HG03442 (cell line): ENCODE measurements around the gene HOXC12.

ENCODE experiments used
- ATAC-seq: cut with Tn5 transposase; IDR thresholded peaks from one replicate; pipeline ENCODE4 v1.9.1; 2021; ENCODE audit warnings: mild to moderate bottlenecking, moderate library complexity; ENCODE audit not compliant: unreplicated experiment

The HOXC12 gene

DNA sequence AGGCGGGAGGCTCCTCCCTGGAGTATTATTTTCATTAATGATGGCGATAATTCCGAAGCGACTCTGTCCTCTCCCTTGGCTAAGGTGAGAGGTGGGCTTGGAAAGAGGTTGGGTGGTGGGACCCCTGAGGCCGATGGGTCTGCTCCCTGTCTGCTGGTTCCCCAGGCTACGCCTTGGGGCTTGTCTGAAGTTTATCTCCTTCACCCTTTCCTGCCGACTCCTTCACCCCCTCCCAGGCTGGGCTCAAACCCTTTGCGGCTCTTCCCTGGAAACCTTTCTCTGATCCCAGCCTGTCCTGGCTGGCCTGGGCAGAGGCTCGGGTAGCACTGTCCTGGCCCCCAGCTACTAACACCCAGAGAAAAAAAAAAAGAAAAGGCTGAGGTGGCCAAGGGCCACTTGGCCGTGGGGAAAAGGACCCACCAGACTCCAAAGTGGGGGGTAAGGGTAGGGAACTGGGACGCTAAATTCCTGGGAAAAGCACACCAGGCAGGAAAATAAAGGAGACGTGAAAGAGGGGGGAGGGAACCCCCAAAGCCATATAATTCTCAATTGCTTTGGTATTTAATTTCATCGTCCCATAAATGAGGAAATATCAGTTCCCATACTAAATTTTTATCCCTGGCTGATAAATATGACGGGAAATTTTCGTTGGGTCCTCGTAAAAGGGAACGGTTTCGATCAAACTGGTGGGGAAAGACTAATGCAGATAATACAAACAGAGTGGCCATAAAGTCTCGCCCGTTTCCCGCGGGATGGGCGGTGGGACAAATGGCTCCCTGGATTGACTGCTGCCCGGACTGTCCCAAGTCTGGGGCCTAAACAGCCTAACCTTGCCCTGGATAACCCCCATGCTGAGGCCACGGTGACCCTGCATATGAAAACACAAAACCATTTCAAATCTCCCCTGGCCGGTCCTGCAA is 28.2 kb downstream of the HOXC12 start:
- ATAC-seq = no peak

DNA sequence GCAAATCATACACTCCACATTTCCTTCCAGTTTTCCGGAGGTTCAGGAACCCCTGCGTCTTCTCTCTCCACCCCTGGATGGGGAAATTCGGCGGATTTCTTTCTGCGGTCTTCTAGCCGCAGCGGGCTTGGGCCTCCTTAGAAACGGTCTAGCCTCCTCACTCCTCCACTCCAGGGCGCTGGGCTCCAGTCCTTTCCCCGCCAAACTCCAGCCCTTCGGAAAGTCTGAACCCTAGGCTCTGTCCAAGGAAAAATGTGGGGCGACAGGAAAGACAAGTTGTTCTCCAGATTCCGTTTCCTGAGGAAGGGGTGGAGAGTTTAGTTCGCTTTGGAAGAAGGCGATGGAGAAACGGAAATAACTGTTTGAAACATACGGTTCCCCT is 28.9 kb downstream of the HOXC12 start:
- ATAC-seq = no peak

DNA sequence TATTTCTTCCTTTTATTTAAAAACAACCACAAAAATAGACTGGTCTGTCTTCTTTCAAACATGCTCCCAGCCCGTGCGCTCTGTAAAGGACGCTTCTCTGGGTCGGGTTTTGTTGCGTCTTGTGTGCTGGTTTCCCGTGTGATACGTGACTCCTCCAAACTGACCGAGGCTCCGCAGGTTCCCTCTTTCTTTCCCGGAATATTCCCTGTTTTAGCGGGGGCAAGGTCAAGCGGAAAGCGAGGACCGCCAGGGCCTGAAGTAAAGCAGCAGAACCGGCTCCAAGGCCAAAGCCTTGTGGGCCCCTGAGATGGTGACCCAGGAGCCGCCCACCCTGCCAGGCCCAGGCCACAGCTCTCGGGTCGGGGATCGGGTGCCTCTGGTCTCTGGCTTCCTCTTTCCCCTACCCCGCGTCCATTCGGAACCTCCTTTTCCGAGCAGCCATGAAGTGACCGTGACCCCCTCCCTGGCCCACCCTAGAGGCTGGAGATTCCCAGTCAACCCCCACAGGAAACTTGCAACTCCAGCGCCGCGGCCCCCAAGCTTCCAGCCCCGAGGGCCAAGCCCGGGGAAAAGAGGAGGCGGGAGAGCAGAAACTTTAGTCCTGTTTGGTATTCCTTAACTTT is 29.4 kb downstream of the HOXC12 start:
- no peak for ATAC-seq

DNA sequence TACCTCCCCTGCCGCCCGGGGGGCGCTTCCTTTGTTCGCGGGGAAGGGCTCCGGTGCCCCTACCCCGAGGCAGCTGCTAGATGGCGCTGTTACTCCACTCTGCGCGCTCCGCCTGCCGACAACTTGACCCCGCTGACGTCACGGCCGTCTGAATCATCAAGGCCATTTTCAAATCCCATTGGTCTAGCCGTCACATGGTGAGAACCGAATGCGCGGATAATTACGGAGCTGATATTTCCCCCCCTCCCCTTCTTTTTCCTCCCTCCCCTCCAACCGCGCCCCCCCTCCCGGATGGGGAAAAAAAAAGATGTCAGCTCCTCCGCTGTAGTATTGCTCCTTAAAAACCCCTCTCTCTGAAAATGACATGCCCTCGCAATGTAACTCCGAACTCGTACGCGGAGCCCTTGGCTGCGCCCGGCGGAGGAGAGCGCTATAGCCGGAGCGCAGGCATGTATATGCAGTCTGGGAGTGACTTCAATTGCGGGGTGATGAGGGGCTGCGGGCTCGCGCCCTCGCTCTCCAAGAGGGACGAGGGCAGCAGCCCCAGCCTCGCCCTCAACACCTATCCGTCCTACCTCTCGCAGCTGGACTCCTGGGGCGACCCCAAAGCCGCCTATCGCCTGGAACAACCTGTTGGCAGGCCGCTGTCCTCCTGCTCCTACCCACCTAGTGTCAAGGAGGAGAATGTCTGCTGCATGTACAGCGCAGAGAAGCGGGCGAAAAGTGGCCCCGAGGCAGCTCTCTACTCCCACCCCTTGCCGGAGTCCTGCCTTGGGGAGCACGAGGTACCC is 30.4 kb downstream of the HOXC12 start, which contains the start of gene HOXC10:
Gene HOXC10 (plus strand): TSS at position 246 of the 791 bp plus-strand sequence. CDS start 114 bp downstream, at position 360.
- no peak for ATAC-seq

DNA sequence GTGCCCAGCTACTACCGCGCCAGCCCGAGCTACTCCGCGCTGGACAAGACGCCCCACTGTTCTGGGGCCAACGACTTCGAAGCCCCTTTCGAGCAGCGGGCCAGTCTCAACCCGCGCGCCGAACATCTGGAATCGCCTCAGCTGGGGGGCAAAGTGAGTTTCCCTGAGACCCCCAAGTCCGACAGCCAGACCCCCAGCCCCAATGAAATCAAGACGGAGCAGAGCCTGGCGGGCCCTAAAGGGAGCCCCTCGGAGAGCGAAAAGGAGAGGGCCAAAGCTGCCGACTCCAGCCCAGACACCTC is 30.9 kb downstream of the HOXC12 start:
- ATAC-seq = no peak

DNA sequence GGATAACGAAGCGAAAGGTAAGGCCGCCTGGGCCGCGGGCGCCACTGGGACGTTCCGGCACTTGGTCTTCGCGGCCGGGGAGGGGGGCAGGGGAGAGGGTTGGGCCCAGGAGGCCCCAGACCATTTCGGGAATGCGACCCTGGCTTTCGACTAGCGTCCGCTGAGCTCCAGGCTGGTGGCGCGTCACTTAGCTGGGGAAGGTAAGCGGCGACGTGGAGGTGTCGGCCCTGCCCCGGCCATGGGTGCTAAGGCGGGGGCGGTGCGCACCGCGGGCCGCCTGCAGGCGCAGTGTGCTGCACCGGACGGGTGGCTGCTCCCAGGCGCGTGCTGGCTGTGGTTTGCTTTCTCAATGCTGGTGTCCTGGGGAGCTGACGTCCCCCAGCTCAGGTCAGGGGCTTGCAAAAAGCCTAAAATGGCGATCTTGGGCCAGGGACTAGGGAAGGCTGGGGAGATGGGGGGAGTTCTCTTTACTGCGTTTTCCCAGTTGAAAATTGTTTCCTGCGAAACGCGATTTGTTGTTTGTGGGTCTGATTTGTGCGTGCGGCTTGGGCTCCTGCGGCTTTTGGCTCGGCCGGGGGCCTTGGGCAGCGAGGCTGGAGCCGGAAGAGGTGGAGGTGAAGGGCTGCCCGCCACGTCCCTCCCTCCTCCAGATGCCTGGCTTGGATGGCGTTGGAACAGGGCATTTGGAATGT is 31.4 kb downstream of the HOXC12 start:
- ATAC-seq = no peak

DNA sequence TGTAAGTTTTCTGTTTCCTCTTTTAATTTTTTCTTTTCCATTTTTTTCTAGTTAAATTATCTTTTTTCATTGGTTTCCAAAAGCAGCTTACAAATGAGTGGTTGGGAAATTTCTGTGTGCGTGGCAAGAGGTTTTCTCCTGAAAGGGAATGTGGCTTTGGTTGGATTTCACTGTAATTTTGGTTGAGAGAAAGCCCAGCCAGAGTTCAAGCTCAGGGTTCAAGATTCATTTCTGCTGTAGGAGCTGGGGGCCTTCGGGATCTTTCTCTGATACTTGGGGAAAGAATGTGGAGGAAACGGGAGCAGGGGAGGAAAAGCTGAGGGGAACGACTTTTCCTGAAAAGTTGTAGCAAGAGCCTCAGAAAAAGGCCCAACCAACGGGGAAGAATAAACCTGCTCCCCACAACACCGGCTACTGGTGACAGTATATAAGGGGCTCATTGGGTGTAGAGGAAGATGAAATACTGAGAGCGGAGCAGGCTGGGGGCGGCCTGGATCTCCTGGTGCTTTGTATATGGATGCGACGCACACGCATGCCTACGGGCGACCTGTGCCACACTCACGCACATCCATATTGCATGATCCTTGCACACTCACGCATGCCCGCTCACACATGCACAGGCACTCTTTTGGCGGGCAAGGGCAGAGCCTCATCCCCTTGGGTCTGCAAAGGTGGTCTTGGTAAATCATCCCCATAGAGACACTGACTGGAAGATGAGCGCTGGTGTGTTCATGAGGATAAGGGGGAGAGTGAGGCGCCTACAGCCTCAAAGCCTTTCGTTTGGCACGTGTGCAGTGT is 32.2 kb downstream of the HOXC12 start:
- no peak for ATAC-seq

DNA sequence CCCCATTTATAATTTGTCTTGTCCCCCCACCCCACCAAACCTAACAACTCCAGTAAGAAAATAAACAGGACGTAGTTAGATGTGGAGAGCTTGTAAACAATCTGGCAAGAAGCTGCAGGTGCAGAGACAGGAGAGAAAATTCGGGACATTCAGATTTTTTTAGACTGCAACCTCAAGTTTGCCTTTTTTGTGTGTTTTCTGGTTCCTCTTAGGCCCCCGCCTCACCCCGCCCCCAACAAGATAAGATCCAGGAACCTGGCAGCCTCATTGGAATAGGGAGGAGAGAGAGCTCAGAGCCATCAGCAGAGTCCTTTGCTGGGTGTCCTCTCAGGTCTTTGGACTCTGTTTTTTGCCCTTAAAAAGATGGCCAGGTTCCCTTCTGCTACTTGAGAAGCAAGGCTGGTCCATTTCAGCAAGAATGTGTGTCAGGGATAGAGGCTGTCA is 33.1 kb downstream of the HOXC12 start:
- ATAC-seq = no peak

DNA sequence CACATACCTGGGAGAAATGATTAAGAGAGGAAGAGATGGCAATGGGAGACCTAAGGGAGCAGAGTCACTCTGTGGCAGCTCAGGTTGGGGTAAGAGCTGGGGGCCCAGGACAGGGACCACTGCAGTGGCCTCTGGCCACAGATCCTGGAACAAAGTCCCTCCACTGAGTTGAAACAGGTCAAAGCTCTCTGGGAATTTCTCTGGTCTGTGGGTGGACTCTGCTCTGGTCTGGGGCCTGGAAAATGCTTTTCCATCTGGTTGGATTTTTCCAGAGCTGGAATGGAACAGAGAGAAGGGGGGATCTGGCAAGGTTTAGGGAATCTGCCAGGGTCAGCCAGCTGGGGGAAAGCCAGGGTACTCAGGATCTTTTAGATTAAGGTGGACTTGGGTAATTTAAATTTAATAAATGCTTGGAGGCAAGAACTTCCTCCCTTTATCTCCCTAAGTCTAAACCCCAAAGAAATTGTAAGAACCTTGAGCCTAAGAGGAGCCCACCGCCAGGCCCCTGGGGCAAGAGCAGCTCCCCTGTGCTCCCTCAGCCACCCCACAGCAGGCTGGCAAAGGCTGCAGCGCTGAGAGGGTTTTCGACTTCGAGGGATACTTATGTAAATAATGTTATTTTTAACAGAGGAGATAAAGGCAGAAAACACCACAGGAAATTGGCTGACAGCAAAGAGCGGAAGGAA is 34.0 kb downstream of the HOXC12 start:
- no peak for ATAC-seq

DNA sequence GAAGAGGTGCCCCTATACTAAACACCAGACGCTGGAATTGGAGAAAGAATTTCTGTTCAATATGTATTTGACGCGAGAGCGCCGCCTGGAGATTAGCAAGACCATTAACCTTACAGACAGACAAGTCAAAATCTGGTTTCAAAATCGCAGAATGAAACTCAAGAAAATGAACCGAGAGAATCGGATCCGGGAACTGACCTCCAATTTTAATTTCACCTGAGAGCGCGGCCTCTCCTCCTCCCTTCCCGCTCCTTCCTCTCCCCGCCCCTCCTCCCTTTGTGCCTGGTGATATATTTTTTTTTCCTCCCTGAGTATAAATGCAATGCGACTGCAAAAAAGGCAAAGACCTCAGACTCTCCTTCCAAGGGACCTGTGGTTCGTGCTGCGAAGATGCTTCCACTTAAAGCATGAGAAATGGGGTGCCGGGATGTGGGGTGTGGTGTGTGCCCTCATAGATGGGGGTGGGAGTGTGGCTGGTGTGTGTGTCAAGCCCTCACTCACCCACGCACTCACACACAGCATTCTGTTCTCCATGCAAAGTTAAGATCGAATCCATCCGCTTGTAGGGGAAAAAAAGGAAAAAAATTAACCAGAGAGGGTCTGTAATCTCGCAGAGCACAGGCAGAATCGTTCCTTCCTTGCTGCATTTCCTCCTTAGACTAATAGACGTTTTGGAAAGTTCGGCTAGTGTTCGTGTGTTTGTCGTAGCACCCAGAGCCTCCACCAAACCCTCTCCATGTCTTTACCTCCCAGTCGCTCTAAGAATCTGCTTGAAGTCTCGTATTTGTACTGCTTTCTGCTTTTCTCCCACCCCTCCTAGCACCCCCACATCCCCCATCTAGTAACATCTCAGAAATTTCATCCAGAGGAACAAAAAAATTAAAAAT is 34.8 kb downstream of the HOXC12 start:
- ATAC-seq = no peak

DNA sequence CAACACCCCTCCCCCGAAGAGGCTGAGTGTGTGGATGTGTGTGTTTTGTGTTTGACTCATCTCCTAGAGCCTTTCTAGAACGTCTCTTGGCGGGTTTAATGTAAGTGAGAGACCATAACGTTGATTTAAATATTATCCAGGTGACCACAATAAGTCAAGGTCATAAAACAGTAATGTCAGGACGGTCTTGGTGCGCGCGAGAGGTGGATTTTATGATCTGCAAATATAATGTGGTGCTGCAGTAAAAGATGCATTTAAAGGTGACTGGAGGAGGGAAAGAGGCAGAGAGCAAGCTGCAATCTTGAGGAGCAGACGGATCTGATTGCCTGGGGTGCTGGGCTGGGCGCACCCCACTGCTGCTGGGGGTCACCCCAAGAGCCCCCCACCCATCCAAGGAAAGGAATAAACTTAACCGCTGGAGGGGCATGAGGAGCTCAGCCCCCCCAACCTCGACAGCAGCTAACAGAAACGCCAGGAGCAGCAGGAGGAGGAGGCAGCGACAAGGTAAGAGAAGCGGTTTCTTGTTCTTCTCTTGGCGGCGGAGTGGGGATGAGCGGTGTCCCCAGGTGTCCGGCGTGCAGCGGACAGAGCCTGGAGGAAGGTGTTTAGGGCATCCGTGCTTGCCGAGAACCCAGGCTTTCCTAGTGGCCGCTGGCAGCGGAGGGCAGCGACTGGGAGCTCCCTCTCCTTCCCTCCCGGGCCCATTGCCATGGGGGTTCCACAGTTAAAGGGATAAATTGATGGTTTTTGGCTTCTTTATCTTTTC is 35.8 kb downstream of the HOXC12 start:
- ATAC-seq = no peak

DNA sequence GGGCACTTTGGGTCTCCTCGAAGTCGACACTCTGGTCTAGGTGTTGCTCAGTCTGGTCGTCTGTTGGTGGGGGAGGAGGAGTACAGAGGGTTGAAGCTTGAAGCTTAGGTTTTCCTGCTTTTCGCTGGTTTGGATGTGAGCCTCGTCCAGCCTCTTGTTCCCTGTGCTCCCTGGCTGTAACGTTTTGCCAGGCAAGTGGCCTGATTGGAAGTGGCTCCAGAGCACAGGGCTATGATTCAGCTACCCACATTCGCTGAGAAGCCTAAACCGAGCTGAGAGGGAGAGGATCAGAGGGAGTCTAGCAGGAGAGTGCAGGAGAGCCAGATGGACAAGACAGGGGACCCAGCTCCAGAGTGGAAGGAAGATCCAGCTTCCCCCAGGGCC is 36.4 kb downstream of the HOXC12 start:
- no peak for ATAC-seq

DNA sequence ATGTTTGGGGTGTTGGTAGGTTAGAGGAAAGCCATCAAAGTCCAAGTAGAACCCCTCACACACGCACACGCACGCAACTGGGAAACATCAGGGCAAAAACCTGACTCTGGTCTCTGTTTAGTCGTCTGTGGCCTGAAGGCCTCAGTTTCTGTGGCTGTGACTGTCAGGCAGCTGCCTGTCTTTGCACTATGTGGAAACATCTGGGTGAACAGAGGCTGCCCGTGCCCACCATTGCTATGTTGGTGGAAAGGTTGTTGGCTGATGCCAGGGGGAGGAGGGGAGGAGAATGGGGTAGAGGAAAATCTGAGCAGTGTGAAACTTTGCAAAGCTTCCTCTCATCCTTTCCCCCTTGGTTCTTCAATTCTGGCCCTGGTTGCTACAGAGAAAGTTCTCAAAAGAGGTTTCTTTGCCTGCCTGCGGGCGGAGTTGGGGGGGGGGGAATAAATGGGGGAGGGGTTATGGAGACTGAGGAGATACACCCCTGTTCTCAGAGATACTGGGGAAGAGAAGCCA is 37.7 kb downstream of the HOXC12 start:
- ATAC-seq = no peak

DNA sequence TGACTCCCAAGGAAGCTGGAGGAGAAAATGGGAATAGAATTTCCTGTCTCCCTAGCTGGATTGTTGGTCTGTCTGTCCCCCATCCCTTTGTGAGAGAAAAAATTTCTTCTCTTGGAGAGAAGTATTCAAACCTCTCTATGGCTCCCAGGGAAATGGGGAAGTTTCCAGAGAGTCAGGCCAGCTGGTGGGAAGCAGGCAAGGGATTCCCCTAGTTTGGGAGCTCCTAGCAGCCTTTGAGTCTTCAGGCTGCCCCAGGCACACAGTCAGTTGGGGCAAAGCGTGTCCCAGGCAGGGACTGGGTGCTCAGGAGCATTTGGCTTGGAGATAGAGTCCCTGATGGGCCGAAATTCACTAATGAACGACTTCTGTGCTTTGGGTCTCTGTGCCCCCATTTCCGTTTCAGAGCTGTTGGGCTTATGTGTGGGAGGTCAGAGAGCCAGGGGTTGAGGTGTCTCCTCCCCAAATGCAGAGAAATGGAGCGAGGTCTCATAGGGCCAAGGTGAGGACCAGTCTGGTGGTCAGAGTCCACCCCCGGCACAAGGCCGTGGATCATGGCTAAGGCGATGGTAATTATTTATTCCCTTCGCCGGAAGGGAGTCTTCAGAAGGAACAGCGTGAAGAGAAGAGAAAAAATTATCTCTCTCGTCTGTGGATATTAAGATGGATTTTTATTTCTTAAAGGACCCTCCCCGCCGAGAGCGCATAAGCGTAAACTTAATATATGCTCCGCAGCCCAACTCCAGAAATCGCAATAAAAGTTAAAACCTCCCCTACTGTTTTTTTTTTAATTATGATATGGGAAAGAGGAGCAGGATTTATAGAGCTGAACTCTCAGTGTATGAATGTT is 38.7 kb downstream of the HOXC12 start:
- ATAC-seq = no peak

DNA sequence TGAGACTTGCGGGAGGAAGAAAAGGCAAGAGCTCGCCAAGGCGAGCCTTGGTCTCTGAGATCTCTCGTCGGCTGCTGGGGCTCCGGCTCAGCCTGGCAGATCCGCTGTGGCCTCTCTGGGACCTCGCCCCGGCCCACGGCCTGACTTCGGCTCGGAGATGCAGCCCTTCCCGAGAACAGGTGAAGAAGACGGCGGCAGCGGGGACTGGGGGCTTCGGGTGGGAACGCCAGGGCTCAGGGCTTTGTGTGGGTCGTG is 39.2 kb downstream of the HOXC12 start:
- no peak for ATAC-seq

DNA sequence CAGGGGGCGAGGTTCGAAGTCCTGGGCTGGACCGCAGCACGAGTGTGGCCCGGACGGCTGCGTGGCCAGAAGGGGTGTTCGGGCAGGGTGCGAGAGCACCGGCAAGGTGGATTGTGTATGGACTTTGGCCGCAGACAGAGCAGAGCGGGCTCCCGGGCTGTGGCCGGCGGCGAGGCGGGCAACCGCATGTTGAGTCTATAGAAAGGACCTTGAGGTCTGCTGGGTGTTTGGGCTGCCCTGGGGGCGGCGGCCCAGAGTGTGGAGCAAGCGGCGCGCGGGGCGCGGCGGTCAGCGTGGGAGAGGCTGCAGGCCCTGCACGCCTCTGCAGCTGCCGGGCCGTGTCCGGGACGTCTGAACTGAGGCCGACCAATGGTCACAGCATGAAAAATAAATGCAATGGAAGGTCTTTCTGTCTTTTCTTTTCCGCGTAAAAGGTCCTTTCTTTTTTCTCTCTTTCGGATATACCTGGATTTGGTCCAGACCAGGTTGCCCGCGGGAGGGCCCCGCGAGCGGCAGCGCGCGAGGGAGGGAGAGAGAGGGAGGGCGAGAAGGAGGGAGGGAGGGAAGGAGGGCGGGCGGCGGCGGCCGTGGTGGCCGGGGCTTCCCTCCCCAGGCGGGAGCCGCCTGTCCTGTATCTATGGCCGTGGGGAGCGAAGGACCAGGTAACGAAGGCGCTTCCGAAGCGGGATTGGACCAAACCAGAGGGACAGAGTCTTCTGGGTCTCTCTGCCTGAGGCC is 39.7 kb downstream of the HOXC12 start:
- ATAC-seq = no peak

DNA sequence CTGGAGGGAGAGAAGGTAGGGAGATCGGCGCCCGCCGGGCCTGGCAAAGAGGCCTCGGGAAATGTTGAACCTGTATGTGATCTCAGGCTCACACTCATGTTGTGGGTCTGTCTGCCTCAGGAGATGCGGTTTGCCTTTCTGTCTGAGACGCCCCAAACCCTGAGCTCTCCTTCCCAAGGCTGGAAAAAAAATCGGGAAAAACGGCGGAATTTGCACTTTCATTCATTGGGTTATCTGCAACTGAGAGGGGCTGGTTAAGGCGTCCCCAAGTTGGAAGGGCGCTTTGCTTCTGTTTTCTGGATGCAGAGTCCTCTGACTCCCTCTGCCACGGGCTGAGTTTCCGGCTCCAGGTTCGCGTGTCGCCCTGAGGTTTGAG is 40.3 kb downstream of the HOXC12 start:
- ATAC-seq = no peak
